GM12878 (cell line): ENCODE measurements around the gene GPR141. TPM values are rescaled to one million over a fixed set of nuclear protein-coding genes. Genes with fewer than 3 reads are reported as not detected.

ENCODE experiments used
- ATAC-seq: fragments of 200-7000 bp; cut with Tn5 transposase; 3 replicates; pipeline ENCODE4 v1.9.1; 2020; ENCODE audit warnings: mild to moderate bottlenecking, moderate library complexity
- BruUV-seq: library from RNA; stranded (reverse); fragments of 400-500 nt; replicated peaks from 2 replicates; lab custom pipeline; 2021; lab: Mats Ljungman, UMichigan
- CTCF ChIA-PET: fragments of 300-600 bp; sonication (Branson Sonifier 250); formaldehyde crosslinking; extraction: SDS; loops from one replicate; lab custom pipeline; 2021; ENCODE audit warnings: inconsistent platforms; lab: Yijun Ruan, JAX
- POLR2A ChIA-PET: fragments of 350-600 bp; formaldehyde crosslinking; extraction: SDS; loops from one replicate; lab custom pipeline; 2021; ENCODE audit warnings: inconsistent platforms; lab: Charles Lee
- RAD21 ChIA-PET: fragments of 300-600 bp; sonication (Branson Sonifier 250); formaldehyde crosslinking; loops from one replicate; lab custom pipeline; 2023; ENCODE audit warnings: antibody characterized with exemption; ENCODE audit not compliant: unreplicated experiment; lab: Charles Lee
- SMC1A ChIA-PET: fragments of 300-600 bp; sonication (Branson Sonifier 250); formaldehyde crosslinking; loops from one replicate; lab custom pipeline; 2023; ENCODE audit not compliant: unreplicated experiment, uncharacterized antibody; lab: Charles Lee
- DNase-seq: peaks from one replicate; pipeline ENCODE4 v3.0.0-alpha.2; 2011; ENCODE audit warnings: low read depth, low spot score
- FAIRE-seq: peaks from 3 replicates; lab custom pipeline; 2011; peaks lifted over from hg19 to GRCh38; lab: Jason Lieb, UNC
- H2AFZ ChIP-seq: 2 replicates; pipeline ENCODE4 v1.6.0; 2011; ENCODE audit warnings: low read depth, low read length, control low read depth; ENCODE audit not compliant: control insufficient read depth
- H3K27ac ChIP-seq: 2 replicates; pipeline ENCODE4 v1.5.1; 2011; ENCODE audit warnings: control low read depth; ENCODE audit not compliant: control insufficient read depth, insufficient read depth
- H3K27me3 ChIP-seq, 2 experiments: replicated peaks in 1 of 2; 2 replicates each; pipeline versions ENCODE4 v1.6.0 to v1.6.1; 2011; ENCODE audit warnings: low read length in 1 of 2; ENCODE audit not compliant: control insufficient read depth in 2 of 2, insufficient read depth in 2 of 2
- H3K36me3 ChIP-seq, 2 experiments: 2 replicates each; pipeline ENCODE4 v1.5.1; 2011; ENCODE audit warnings: low read length in 1 of 2; ENCODE audit not compliant: control insufficient read depth in 2 of 2, insufficient read depth in 2 of 2
- H3K4me1 ChIP-seq: 2 replicates; pipeline ENCODE4 v1.6.1; 2011; ENCODE audit warnings: mild to moderate bottlenecking, low read length, moderate library complexity, mixed read lengths; ENCODE audit not compliant: control insufficient read depth, insufficient read depth
- H3K4me2 ChIP-seq: 2 replicates; pipeline ENCODE4 v1.6.0; 2011; ENCODE audit warnings: control low read depth; ENCODE audit not compliant: control insufficient read depth, insufficient read depth
- H3K4me3 ChIP-seq: fragments of 200-600 bp; sonication (generic); 2 replicates; pipeline ENCODE4 v1.5.1; 2016
- H3K79me2 ChIP-seq: 2 replicates; pipeline ENCODE4 v1.6.0; 2011; ENCODE audit warnings: low read length; ENCODE audit not compliant: control insufficient read depth, insufficient read depth
- H3K9ac ChIP-seq: 2 replicates; pipeline ENCODE4 v1.8.0; 2011; ENCODE audit warnings: low read length, control low read depth, mixed read lengths; ENCODE audit not compliant: control insufficient read depth, insufficient read depth
- H3K9me3 ChIP-seq: replicated peaks from 3 replicates; pipeline ENCODE4 v1.5.1; 2011; ENCODE audit warnings: mild to moderate bottlenecking, low read length; ENCODE audit not compliant: control insufficient read depth, insufficient read depth
- H4K20me1 ChIP-seq: 2 replicates; pipeline ENCODE4 v1.6.0; 2011; ENCODE audit not compliant: control insufficient read depth, insufficient read depth
- ASH2L ChIP-seq: fragments of 300-600, 200-600 bp; sonication (generic); IDR thresholded peaks from 2 replicates; pipeline ENCODE4 v1.6.1; 2017; ENCODE audit warnings: low read depth, mild to moderate bottlenecking, borderline replicate concordance
- CHD1 ChIP-seq: IDR thresholded peaks from 2 replicates; pipeline ENCODE4 v1.6.1; 2012; ENCODE audit warnings: low read depth, low read length, improper control_type of control experiment
- E2F4 ChIP-seq: IDR thresholded peaks from 2 replicates; pipeline ENCODE4 v1.6.1; 2012; ENCODE audit warnings: low read depth, low read length, improper control_type of control experiment
- EZH2 ChIP-seq: IDR thresholded peaks from 2 replicates; pipeline ENCODE4 v1.6.1; 2012; ENCODE audit warnings: low read depth, mild to moderate bottlenecking, control low read depth, inconsistent platforms, low read length, borderline replicate concordance; ENCODE audit not compliant: control insufficient read depth
- LARP7 ChIP-seq: fragments of 450-650 bp; IDR thresholded peaks from 2 replicates; pipeline ENCODE4 v1.6.1; 2017; ENCODE audit warnings: mild to moderate bottlenecking
- MAX ChIP-seq: IDR thresholded peaks from 2 replicates; pipeline ENCODE4 v1.6.1; 2012; ENCODE audit warnings: low read depth, low read length, improper control_type of control experiment
- MTA3 ChIP-seq: IDR thresholded peaks from 2 replicates; pipeline ENCODE4 v1.6.1; 2012; ENCODE audit warnings: low read length, inconsistent platforms, borderline replicate concordance
- PKNOX1 ChIP-seq: fragments of 450-650 bp; IDR thresholded peaks from 2 replicates; pipeline ENCODE4 v1.6.1; 2016; ENCODE audit warnings: mild to moderate bottlenecking
- RAD21 ChIP-seq: IDR thresholded peaks from 2 replicates; pipeline ENCODE4 v1.6.1; 2011; ENCODE audit warnings: mild to moderate bottlenecking, low read depth, low read length, moderate library complexity; ENCODE audit not compliant: insufficient read depth
- RELA ChIP-seq: fragments of 450-650 bp; IDR thresholded peaks from 2 replicates; pipeline ENCODE4 v1.8.0; 2014; ENCODE audit warnings: borderline replicate concordance; ENCODE audit not compliant: partially characterized antibody
- REST ChIP-seq: IDR thresholded peaks from 2 replicates; pipeline ENCODE4 v1.6.1; 2012; ENCODE audit warnings: mild to moderate bottlenecking, low read depth, low read length
- SMAD1 ChIP-seq: fragments of 450-650 bp; IDR thresholded peaks from 2 replicates; pipeline ENCODE4 v1.6.1; 2018; ENCODE audit warnings: mild to moderate bottlenecking, low read depth; ENCODE audit not compliant: partially characterized antibody
- STAT3 ChIP-seq: IDR thresholded peaks from 2 replicates; pipeline ENCODE4 v1.6.1; 2011; ENCODE audit warnings: low read depth, low read length, improper control_type of control experiment
- ZBTB33 ChIP-seq: fragments of 450-650 bp; IDR thresholded peaks from 2 replicates; pipeline ENCODE4 v1.6.1; 2017; ENCODE audit warnings: mild to moderate bottlenecking
- whole genome bisulfite sequencing: methylation state at CpG from one replicate; pipeline ENCODE4 v1.1.6; 2016; ENCODE audit warnings: low lambda C conversion rate; ENCODE audit not compliant: insufficient replicate concordance, insufficient coverage; ENCODE audit errors: missing lambda C conversion rate; 5-methylcytosine and 5-hydroxymethylcytosine counted together
- in situ Hi-C: fragments of 300-500 bp; cut with MboI; formaldehyde crosslinking; loops from 9 replicates; pipeline ENCODE4 v1.14.3; 2018; ENCODE audit warnings: mixed read lengths
- intact Hi-C: fragments of 100-400 bp; cut with micrococcal nuclease; formaldehyde crosslinking; loops from one replicate; pipeline ENCODE4 v1.14.2; 2022; ENCODE audit not compliant: unreplicated experiment
- polyA plus RNA-seq, 11 experiments: library from polyadenylated mRNA; depleted of rRNA in 4 of 11; unstranded in 6 of 11; stranded (reverse) in 5 of 11; fragments of >200 nt; fragmentation: Nextera tagmentation in 4 of 11; fragmentation: Illumina TruSeq in 1 of 11; extraction: Ambion mirVana in 4 of 11; extraction: Trizol in 1 of 11; gene quantifications; 1 replicate in 1 of 11; 2 replicates in 10 of 11; pipeline versions ENCODE4 v1.2.1 to v1.2.3, GENCODE V29; 2011 to 2016; ENCODE audit warnings: inconsistent platforms in 2 of 11, missing spikeins in 2 of 11, low read depth in 1 of 11
- total RNA-seq, 4 experiments: library from RNA; depleted of rRNA in 3 of 4; stranded (reverse); fragments of >200 nt in 3 of 4; fragmentation: Illumina TruSeq in 1 of 4; extraction: Trizol in 1 of 4; gene quantifications; 2 replicates each; pipeline versions ENCODE4 v1.2.1 to v1.2.3, GENCODE V29; 2013 to 2021

GPR141 gene
- total and polyA plus RNA-seq, 10 of the 15 experiments (the other 5 are each of a cell fraction or from before 2014, with no cell fraction given): 0.56 to 3.9 (median 1.2) TPM

- H4K20me1 ChIP-seq: no peaks in the 10 kb centered on the region
- no peak overlapping the region for H3K27ac ChIP-seq
- no peaks in the 10 kb centered on the region for H3K27me3 ChIP-seq
- DNase-seq: no peak
- POLR2A ChIA-PET: no interaction called here
- H3K4me3 ChIP-seq: no peak overlapping the region
- H3K9me3 ChIP-seq: no peaks in the 10 kb centered on the region; the same call in 2 of the 3 replicates
- no peaks in the 10 kb centered on the region for H3K36me3 ChIP-seq
- H2AFZ ChIP-seq: no peak overlapping the region
- H3K4me1 ChIP-seq: peaks cover 4% of the 10 kb centered on the region
- SMC1A ChIA-PET: interaction anchor here (1.1 kb wide), 1 partner anchor 11 kb away, joined by 4 read pairs; the partner anchor contains the start of gene GPR141
- no peak overlapping the region for H3K4me2 ChIP-seq
- in situ Hi-C loops: no loop called here
- RAD21 ChIA-PET: no interaction called here
- ATAC-seq: no peak
- no peaks in the 10 kb centered on the region for H3K79me2 ChIP-seq
- H3K9ac ChIP-seq: no peak overlapping the region
- no TSS peak for BruUV-seq
- intact Hi-C loops: no loop called here
- CTCF ChIA-PET: interaction anchor here (0.9 to 1.6 kb wide), 4 partner anchors 11 to 78 kb away, joined by 3 read pairs; partner anchors contain the start of gene GPR141
- no peak for FAIRE-seq
- WGBS: 32% methylated on average over 3 of the region's 3 CpGs
- TF ChIP-seq LARP7: no peak
- TF ChIP-seq ZBTB33: no peak
- no peak for TF ChIP-seq RELA
- TF ChIP-seq MTA3: no peak
- TF ChIP-seq E2F4: no peak
- no peak for TF ChIP-seq EZH2
- no peak for TF ChIP-seq RAD21
- no peak for TF ChIP-seq MAX
- no peak for TF ChIP-seq ASH2L
- no peak for TF ChIP-seq STAT3
- TF ChIP-seq REST: no peak
- TF ChIP-seq PKNOX1: no peak
- TF ChIP-seq CHD1: no peak
- TF ChIP-seq SMAD1: no peak
Measured at GRCh38 chr7:37672926-37673325, 10.6 kb upstream of the GPR141 start.
